NCI-H2081 (cell line): ENCODE data around the gene PDE6D.
"Not testable (repeated sequence)": the region's sequence is repeated elsewhere in the genome, so short reads cannot be mapped to it uniquely, and the experiment has no call there.

Experiments
- DNase-seq, 2 experiments: peaks; one replicate each; lab custom pipeline; 2025; lab: John Stamatoyannopoulos, UW

The PDE6D gene

DNA sequence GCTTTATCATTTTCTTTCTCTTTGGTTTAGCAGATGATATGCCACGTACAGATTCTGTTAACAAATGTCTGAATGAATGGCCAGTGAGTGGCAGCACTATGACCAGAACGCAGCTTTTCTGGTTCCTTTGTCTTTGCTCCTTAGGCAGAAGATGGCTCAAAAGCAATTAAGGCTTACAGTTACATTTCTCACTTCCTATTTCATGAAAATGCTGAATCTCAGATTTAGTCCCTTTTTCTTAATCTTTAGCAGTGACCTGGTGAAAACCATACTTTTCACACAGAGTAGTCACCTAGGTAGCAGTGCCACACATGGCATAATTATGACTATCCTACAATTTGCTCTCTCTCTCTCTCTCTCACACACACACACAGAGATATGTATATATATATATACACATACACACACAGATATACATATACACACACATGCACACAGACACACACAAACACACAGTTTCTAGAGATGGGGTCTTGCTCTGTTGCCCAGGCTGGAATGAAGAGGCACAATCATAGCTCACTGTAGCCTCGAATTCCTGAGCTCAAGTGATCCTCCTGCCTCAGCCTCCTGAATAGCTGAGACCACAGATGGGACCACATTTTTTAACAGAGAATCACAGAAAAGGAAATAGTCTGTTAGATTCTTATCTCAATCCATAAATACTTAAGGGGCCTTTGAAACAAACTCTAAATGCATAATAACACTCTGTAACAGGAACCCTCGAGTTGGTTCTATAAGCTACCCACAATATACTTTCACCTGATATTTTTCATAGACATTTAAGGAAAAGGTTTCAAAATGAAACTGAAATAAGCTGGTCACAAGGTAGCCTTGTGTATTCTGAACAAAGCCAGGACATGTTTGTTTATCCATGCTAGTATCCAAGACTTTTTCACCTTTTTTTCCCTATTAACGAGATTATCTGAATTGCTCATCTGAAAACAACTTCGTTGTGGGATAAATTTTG lies 11.6 kb downstream of the PDE6D start:
- DNase-seq: no peak

DNA sequence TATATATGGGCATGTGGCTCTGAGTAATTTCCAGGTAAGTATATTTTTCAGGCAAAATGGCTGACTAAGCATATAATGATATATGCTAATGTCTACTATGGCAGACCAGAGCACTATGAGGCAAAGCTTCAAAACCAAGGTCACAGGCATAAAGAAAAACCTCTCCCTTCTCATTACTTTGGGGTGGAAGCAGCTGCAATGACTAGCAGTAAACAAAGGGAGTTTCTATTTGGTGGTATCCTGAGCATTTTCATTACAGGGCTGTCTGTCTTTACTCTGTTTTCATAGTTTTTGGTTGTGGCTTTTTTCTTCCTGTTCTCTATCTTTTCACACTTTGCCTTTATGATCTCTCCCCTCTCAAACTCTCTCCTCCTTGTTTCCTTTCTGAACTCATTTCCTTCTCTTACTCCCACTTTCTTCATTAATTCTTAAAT lies 15.6 kb downstream of the PDE6D start:
- DNase-seq: no peak

DNA sequence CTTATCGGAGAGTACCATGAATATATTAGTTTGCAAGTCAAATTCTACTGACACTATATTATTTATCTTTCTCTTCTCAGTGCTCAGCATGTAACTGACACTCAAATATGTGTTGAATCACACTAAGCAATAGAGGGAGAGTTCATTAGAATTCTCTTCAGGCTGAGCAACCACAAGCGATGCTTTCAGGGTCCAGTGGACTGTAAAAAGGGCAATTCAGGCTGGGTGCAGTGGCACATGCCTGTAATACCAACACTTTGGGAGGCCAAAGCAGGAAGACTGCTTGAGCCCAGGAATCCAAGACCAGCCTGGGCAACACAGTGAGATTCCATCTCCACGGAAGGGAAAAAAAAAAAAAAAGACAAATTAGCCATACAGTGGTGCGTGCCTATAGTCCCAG lies 16.3 kb downstream of the PDE6D start:
- DNase-seq: no peak

DNA sequence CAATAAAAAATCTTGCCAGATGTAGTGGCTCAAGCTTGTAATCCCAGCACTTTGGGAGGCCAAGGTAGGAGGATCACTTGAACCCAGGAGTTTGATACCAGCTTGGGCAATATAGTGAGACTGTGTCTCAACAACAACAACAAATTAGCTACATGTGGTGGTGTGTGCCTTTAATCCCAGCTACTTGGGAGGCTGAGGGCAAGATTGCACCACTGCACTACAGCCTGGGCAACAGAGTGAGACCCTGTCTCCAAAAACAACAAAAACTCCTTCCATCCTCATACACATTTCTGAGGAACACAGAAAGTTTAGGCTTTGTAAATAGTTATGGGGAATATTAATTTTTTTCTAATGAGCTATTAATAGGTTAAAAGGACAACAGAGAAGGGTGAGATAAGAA lies 17.0 kb downstream of the PDE6D start:
- no peak for DNase-seq

DNA sequence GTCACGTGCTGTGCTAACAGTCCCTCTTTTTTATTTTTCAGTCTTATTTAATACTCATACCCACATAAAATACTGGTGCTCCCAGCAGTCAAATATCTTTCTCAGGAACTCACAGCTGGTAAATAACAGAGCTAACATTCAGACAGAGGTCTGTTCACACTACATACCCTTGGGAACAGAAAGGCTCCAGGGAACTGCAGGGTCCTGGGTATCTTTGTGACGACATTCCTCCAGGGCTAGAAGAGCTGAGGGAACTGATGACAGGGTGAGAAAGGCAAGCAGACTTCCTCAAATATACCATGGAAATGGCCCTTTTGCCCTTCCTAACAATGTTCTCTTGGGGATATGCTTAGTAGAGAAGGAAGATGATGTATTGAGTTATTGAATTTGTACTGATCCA lies 19.3 kb downstream of the PDE6D start:
- no peak for DNase-seq

DNA sequence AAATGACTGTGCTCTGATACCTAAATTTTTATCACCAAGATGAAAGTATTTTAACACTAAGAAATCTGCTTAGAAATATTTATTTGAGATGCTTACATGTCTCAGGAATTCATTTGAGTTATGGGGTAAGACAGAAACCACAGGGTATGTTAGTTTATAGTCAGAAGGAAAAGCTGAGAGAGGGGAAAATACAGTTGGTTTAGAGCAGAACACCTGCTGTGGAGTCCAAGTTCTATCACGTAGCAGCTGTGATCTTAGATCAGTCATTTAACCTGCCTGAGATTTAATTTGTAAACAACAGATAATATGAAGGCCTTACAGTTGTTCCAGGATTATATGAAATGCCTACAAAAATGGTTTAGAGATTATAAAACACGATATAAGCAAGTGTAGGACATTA lies 29.0 kb downstream of the PDE6D start:
- no peak for DNase-seq

DNA sequence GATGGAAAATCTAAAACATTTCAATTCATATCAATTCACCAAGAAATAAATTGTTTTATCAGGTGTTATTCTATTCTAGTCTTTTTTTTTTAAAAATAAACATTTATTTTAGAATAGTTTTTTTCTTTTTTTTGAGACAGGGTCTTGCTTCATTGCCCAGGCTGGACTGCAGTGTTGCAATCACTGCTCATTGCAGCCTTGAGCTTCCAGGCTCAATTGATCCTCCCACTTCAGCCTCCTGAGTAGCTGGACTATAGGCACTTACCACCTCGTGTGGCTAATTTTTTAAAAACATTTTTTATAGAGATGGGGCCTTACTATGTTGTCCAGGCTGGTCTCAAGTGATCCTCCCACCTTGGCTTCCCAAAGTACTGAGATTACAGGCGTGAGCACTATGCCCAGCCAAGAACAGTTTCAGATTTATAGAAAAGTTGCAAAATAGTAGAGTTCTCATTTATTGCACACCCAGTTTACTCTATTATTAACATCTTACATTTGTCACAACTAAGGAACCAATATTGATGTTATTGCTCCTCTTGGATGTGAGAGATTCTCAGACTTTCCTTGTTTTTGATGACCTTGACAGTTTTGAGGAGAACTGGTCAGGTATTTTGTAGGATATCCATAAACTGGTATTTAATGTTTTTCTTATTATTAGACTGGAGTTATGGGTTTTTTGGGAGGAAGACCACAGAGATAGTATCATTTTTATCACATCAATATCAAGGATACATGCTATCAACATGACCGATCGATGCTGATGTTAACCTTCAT lies 29.9 kb downstream of the PDE6D start:
- no peak for DNase-seq

DNA sequence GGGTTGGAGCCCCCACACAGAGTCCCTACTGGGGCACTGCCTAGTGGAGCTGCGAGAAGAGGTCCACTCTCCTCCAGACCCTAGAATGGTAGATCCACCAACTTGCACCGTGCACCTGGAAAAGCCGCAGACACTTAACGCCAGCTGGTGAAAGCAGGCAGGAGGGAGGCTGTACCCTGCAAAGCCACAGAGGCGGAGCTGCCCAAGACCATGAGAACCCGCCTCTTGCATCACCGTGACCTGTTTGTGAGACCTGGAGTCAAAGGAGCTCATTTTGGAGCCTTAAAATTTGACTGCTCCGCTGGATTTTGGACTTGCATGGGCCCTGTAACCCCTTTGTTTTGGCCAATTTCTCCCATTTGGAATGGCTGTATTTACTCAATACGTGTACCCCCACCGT lies 32.1 kb downstream of the PDE6D start:
- not testable (repeated sequence) for DNase-seq

DNA sequence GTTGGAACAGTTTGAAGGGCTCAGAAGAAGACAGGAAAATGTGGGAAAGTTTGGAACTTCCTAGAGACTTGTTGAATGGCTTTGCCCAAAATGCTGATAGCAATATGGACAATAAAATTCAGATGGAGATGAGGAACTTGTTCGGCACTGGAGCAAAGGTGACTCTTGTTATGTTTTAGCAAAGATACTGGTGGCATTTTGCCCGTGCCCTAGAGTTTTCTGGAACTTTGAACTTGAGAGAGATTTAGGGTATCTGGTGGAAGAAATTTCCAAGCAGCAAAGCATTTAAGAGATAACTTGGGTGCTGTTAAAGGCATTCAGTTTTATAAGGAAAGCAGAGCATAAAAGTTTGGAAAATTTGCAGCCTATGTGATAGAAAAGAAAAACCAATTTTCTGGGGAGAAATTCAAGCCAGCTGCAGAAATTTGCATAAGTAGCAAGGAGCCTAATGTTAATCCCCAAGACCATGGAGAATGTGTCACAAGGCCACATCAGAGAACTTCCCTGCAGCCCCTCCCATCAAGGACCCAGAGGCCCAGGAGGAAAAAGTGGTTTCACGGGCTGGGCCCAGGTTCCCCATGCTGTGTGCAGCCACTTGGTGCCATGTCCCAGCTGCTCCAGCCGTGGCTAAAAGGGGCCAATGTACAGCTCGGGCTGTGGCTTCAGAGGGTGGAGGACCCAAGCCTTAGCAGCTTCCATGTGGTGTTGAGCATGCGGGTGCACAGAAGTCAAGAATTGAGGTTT lies 32.8 kb downstream of the PDE6D start:
- not testable (repeated sequence) for DNase-seq

DNA sequence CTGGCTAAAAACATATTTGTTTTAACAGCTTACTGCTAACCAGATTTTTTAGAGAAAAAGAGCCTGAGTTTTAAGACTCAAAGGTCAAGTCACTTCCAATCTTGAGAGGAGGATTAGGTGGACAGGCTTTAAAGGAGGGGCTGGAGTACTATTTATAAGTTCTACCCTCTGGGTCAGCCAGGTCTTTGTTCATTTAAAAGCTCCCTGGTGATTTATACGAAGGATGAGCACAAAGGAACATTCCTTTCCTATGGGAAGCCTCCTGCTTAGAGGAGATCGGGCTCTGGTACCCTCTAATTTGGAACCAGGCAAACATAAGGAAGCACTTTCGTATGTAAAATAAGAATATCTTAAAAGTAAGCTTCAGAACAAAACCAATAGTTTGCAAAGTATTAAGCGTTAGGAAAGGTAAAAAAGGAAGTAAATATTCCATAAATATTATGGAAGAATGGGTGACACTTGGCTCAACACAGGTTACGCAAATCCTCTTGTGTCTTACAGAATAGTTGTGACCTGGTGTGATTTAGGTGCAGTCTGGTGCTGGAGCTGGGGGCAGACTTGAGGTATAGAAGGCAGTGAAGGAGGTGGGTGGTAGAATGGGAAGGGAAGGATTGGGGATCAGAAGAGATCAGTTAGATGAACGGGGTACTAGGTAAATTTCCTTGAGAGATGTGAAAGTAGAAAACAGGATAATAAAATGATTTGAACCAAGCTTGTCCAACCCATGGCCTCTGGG lies 35.6 kb downstream of the PDE6D start:
- DNase-seq: no peak

DNA sequence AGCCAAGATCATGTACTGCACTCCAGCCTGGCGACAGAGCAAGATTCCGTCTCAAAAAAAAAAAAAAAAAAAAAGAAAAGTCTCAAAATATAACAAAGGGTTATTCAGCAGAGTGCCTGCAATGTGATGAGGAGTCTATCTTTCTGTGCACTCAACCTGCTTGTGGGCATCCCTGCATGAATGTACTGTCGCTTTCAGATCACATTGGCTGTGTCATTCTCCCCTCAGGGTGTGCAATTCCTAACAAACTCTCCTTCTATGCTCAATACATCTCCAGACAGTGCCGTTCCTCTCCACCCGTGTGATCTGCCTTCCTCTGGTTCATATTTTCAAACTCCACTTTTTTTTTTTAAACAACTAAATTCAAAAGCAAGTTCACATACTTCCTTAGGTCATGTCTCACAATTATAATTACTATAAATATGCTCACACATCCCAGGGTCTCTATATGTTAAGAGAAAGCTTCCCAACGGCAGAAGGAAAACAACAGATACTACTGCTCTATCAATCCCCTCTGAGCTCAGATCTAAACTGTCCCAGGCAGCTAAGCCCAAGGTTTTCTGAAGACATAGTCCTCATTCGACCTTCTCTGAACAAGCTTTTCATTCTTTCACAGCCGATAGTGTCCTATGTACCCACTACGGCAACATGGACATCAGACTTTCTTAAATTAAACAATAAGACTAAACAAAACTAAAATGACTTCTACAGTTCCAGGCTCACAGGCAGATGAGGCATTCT lies 37.5 kb downstream of the PDE6D start:
- DNase-seq: no peak

DNA sequence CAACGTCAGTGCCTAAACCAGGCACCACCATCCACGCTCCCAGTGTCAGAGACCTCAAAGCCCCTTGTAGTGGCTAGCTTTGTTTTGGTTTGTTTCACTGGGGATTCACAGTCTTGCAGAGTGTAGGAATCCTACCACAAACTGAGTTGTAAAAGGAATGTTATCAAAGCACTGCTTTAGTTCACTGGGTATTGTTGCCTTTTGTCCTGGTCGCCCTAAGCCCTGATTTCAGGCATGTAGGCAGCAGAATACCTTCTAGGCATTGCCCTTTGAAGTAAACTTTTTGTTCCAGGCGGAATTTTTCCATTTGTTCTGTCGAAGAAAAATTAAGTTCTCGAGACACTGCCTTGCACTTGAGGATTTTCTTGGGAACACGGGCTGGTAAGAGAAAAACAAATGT lies 43.3 kb downstream of the PDE6D start:
- DNase-seq: no peak

DNA sequence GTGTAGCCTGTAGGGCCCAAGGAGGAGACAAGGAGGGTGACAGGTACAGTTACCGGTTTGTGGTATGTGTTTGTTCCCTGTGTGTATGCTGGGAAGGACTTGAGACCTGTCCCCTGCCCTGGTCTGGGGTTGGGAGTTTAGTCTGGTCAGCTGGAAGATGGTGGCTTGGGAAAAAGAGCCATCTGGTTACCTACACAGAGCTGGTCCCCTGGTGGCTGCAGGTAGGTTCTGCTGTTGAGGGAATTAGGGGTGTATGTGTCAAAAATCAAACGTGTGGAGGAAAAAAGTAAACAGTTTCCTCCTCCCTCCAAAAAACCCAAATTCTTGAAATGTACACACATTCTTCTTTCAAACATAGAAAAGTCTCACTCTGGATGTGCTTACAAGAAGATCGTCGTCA lies 48.5 kb downstream of the PDE6D start:
- no peak for DNase-seq

DNA sequence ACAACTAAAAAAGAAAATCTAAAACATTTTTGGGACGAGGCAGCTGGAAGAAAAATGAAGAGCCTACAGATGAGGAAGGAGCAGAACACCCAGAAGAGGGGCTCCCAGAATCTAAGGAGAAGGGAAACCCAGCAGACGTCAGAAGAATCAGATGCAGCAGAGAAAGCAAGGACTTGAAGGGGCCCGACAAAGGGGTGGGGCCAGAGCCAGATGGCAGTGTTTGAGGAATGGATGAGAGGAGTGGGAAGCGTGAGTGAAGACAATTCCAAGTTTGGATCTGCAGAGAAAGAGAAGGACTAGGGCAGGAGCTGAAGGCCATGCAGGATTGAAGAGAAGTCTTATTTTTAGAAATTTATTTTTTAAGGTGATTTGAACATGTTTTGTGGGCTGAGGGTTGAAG lies 53.5 kb downstream of the PDE6D start:
- no peak for DNase-seq

DNA sequence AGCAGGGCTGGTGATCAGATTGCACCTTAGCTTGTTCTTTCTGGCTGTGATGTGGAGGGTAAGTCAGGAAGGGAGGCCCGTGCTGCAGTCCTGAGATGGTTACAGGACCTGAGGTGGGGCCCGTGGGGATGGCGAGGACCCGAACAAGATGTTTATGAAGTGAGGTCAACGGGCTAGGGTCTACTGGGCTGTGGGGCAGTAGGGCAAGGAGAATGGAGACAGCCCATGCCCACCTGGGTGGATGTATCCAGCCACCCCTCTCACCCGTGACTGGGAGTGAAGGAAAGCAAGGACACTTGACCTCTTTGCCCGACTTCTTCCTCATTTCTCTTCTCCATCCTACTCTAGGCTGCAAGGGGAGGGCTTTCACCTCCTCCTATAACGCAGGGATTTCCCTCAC lies 54.8 kb downstream of the PDE6D start:
- DNase-seq: no peak

DNA sequence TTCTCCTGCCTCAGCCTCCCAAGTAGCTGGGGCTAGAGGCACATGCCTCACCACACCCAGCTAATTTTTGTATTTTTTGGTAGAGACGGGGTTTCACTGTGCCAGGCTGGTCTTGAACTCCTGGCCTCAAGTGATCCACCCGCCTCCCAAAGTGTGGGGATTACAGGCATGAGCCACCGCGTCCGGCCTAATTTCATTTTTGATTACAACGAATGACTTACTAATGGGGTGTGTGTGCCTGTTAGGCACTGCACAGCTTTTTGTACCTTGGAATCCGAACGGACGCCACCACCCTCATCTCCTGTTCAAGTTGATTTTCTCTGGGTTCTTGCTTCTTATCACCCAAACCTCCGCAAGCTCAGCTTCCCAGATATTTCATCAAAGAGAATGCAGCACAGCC lies 55.6 kb downstream of the PDE6D start:
- DNase-seq: no peak

DNA sequence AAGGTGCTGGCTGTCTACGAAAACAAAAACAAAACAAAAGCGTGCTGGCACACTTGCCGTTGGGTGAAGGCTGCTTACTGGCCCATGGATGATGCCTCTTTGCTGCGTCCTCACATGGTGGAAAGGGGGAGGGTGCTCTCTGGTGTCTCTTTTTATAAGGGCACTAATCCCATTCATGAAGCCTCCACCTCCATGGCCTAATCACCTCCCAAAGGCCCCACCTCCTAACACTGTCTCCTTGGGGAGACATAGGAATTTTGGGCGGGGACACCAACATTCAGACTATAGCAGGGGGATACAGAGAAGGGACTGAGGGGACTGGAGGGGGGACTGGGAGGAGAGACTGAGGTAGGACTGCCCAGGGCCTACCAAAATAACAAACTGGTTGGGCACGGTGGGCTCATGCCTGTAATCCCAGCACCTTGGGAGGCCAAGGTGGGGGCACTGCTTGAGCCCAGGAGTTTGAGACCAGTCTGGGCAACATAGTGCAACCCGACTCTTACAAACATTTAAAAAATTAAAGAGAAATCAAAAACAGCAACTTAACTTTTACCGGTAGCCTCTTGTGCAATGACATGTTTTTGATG lies 58.3 kb downstream of the PDE6D start:
- DNase-seq: no peak

DNA sequence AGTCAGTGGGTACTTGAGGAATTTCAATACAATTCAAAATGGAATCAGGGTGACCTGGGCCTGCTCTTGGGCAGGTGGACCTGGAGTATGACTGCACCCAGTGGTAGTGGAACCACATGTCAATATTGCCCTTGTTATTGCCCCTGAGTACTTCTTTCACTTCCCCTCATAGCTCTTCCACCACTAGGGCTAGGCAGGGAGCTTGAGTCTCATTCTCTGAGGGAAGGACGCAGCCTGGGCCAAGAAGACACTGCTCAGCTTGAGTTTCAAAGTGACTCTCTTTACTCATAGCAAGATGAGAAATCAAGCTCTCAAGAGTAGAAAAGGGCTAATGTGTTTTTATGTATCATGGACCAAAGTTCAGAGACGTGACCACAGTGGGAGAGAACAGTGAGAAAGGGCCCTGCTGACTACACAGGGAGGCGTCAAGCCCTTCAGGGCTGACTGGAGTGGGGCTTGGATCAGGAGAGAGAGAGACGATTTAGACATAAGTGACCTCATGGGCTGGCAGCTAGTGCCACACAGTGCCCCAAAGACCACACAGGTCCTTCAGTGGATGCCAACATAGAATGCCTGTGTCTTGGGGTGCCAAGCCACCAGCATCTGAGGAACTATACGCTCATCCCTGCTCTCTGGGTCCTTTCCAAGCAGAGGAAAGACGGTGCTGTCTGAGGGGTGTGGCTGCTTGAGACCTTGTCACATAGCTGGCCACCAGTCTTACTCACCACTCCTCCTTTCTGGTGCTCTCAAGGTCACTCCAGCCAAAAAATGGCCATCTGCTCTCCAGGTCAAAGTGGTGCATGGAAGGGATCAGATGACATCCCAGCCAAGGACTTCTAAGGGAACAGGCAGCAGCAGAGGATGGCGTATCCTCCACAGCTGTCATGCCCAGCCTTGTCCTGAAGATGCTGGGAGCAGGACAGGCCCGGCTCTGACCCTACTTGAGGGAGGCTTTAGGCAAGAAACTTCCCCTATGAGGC lies 59.8 kb downstream of the PDE6D start:
- DNase-seq: no peak

DNA sequence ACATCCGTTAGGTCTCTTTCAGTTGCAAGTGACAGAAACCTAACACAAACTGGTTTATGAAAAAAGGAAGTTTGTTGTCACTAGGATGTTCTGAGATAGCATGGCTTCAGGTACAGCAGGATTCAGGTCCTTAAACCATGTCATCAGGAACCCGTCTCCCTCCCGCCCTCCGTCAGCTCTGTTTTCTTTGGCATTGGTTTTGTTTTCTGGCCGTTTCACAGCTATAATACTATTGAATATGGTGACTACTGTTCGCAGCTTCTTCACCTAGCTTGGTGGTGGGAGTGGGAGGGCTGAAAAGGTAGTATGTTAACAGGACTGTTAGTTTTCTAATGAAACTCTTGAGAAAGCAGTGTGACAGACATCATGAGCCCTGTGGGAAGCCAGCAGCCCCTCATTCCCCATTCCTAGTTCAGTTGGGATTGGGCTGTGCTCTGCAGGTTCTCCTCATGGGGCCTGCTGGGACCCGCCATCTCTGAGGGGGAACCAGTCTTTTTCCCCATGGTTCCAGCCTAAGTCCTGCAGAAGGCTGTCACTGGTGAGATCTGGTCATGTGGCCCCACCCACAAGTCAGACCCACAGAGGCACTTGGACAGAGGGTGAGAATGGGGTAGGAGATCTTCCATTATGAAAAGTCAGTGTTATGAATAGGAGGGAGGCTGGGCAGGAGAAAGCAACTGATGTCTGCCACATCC lies 60.6 kb downstream of the PDE6D start:
- no peak for DNase-seq
